ENCODE results near the gene POFUT2. TPM values are rescaled to one million over a fixed set of nuclear protein-coding genes. Genes with fewer than 3 reads are reported as not detected.

POFUT2 gene
- total RNA-seq, 1 donor = 35.8 TPM

- peaks cover 2% of the 10 kb centered on the region for H3K36me3 ChIP-seq (ENCODE audit: insufficient read depth, low read length)
- no peaks in the 10 kb centered on the region for H3K9me3 ChIP-seq (ENCODE audit: low read depth, low read length)
- peaks cover 6% of the 10 kb centered on the region for H3K4me1 ChIP-seq (ENCODE audit: insufficient read depth, low read length)
These were observed 72.5 kb downstream of the POFUT2 start for GRCh38 chr21:45215213-45215612.

More at GRCh38 chr21:45215213-45215612, 72.5 kb downstream of the POFUT2 start:
- H3K79me2 ChIP-seq (ENCODE audit: insufficient read depth, low read length) = no peaks in the 10 kb centered on the region
- no peak for DNase-seq (ENCODE audit: insufficient read length, low spot score, missing footprints)
- TF ChIP-seq, protein P1, sequence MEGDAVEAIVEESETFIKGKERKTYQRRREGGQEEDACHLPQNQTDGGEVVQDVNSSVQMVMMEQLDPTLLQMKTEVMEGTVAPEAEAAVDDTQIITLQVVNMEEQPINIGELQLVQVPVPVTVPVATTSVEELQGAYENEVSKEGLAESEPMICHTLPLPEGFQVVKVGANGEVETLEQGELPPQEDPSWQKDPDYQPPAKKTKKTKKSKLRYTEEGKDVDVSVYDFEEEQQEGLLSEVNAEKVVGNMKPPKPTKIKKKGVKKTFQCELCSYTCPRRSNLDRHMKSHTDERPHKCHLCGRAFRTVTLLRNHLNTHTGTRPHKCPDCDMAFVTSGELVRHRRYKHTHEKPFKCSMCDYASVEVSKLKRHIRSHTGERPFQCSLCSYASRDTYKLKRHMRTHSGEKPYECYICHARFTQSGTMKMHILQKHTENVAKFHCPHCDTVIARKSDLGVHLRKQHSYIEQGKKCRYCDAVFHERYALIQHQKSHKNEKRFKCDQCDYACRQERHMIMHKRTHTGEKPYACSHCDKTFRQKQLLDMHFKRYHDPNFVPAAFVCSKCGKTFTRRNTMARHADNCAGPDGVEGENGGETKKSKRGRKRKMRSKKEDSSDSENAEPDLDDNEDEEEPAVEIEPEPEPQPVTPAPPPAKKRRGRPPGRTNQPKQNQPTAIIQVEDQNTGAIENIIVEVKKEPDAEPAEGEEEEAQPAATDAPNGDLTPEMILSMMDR (IDR thresholded peaks at IDR 0.05; ENCODE audit: extremely low read depth, low read depth, low read length) = no peak
- H3K27me3 ChIP-seq (ENCODE audit: insufficient read depth, low read length) = no peaks in the 10 kb centered on the region
- no peaks in the 10 kb centered on the region for H4K20me1 ChIP-seq (ENCODE audit: insufficient read depth, low read length)
- no peak overlapping the region for H2AFZ ChIP-seq (ENCODE audit: low read length)
- H3K27ac ChIP-seq (ENCODE audit: low read depth, low read length) = no peak overlapping the region
- H3K4me2 ChIP-seq (ENCODE audit: insufficient read depth, low read length) = no peak overlapping the region
- H3K4me3 ChIP-seq (ENCODE audit: insufficient read depth, low read length) = no peak overlapping the region

Other genes with a start within 250 kb of the POFUT2 start
- gene ADARB1, start 213.3 kb downstream of the POFUT2 start, total RNA-seq = 19.5 and 28.9 TPM in 2 replicates
- gene COL18A1, start 117.3 kb upstream of the POFUT2 start, total RNA-seq = 8.3 and 8.8 TPM in 2 replicates

Measured in osteoblast (primary cell).